ENCODE results near the gene PDLIM3. TPM values are rescaled to one million over a fixed set of nuclear protein-coding genes. Genes with fewer than 3 reads are reported as not detected.

Gene PDLIM3
- polyA plus RNA-seq, 1 experiment: 0.05 TPM

GRCh38 chr4:185473247-185473646 lies 62.1 kb downstream of the PDLIM3 start:
- Histone ChIP-seq H3K36me3 (ENCODE audit: control insufficient read depth, insufficient read depth, low read length) (no peaks in the 10 kb centered on the region), H3K27me3 (ENCODE audit: control insufficient read depth, insufficient read depth, low read length) (peaks cover 15% of the 10 kb centered on the region), H3K4me3 (ENCODE audit: low read depth, low read length) (no peak overlapping the region)
- no peak for TF ChIP-seq CTCF (IDR thresholded peaks at IDR 0.05; ENCODE audit: insufficient read depth, low read depth, low read length)
- DNase-seq (ENCODE audit: low read depth): no peak
- ChIA-PET CTCF (interaction anchor here (4.5 kb wide), 1 partner anchor 124 kb away, joined by 26 read pairs; no protein-coding TSS in a partner anchor), POLR2A (no interaction called here)

GRCh38 chr4:185472103-185472542 lies 63.2 kb downstream of the PDLIM3 start:
- no peaks in the 10 kb centered on the region for H3K36me3 ChIP-seq (ENCODE audit: control insufficient read depth, insufficient read depth, low read length)
- POLR2A ChIA-PET: no interaction called here
- peak overlapping the region; percentile 45 for H3K4me3 ChIP-seq (ENCODE audit: low read depth, low read length)
- CTCF ChIA-PET: interaction anchor here (0.6 to 4.5 kb wide), 3 partner anchors 13 to 137 kb away, joined by 3 to 26 read pairs (median 3); no protein-coding TSS in a partner anchor
- TF ChIP-seq CTCF (IDR thresholded peaks at IDR 0.05; ENCODE audit: insufficient read depth, low read depth, low read length): no peak
- H3K27me3 ChIP-seq (ENCODE audit: control insufficient read depth, insufficient read depth, low read length): peaks cover 16% of the 10 kb centered on the region
- no peak for DNase-seq (ENCODE audit: low read depth)

GRCh38 chr4:185471235-185472102 lies 63.8 kb downstream of the PDLIM3 start, which contains the start of gene CCDC110:
CCDC110 (minus strand) TSS chr4:185471733; CDS start chr4:185471683, 50 bp downstream.
- Histone ChIP-seq H3K27me3 (ENCODE audit: control insufficient read depth, insufficient read depth, low read length) (peaks cover 16% of the 10 kb centered on the region), H3K4me3 (ENCODE audit: low read depth, low read length) (peak within 1 kb of the TSS; percentile 60), H3K36me3 (ENCODE audit: control insufficient read depth, insufficient read depth, low read length) (no peaks in the 10 kb centered on the region)
- TF ChIP-seq CTCF (IDR thresholded peaks at IDR 0.05; ENCODE audit: insufficient read depth, low read depth, low read length): peak; percentile 47
- peak; percentile 18 for DNase-seq (ENCODE audit: low read depth)
- POLR2A ChIA-PET: no interaction called here
- CTCF ChIA-PET: interaction anchor here (0.6 to 4.5 kb wide), 3 partner anchors 13 to 137 kb away, joined by 3 to 26 read pairs (median 3); no protein-coding TSS in a partner anchor

- no peak for DNase-seq (ENCODE audit: low read depth)
- Histone ChIP-seq H3K36me3 (ENCODE audit: control insufficient read depth, insufficient read depth, low read length) (no peaks in the 10 kb centered on the region), H3K27me3 (ENCODE audit: control insufficient read depth, insufficient read depth, low read length) (peaks cover 16% of the 10 kb centered on the region), H3K4me3 (ENCODE audit: low read depth, low read length) (peak overlapping the region; percentile 60)
- ChIA-PET CTCF (no interaction called here), POLR2A (no interaction called here)
- no peak for TF ChIP-seq CTCF (IDR thresholded peaks at IDR 0.05; ENCODE audit: insufficient read depth, low read depth, low read length)
Measured at GRCh38 chr4:185470501-185471195, 64.7 kb downstream of the PDLIM3 start.

- DNase-seq (ENCODE audit: low read depth): no peak
- H3K27me3 ChIP-seq (ENCODE audit: control insufficient read depth, insufficient read depth, low read length): peaks cover 16% of the 10 kb centered on the region
- H3K36me3 ChIP-seq (ENCODE audit: control insufficient read depth, insufficient read depth, low read length): no peaks in the 10 kb centered on the region
- H3K4me3 ChIP-seq (ENCODE audit: low read depth, low read length): no peak overlapping the region
- no peak for TF ChIP-seq CTCF (IDR thresholded peaks at IDR 0.05; ENCODE audit: insufficient read depth, low read depth, low read length)
- ChIA-PET POLR2A (no interaction called here), CTCF (no interaction called here)
Measured at GRCh38 chr4:185469580-185470154, 65.6 kb downstream of the PDLIM3 start.
